LHCN-M2 (cell line): ENCODE data around the gene KCNMA1. TPM values are rescaled to one million over a fixed set of nuclear protein-coding genes. Genes with fewer than 3 reads are reported as not detected.

Experiments
- DNase-seq: peaks from one replicate; pipeline ENCODE4 v3.0.0-alpha.2; 2012; ENCODE audit warnings: low read depth
- total RNA-seq: library from RNA; depleted of rRNA; stranded (reverse); fragments of >200 nt; gene quantifications from 2 replicates; pipeline ENCODE4 v1.2.3, GENCODE V29; 2014

KCNMA1 gene
- total RNA-seq, 1 experiment from 2014 or later: 28.6 TPM

- DNase-seq: peak; percentile 66
These were observed 331.7 kb downstream of the KCNMA1 start for GRCh38 chr10:77305650-77306632.

GRCh38 chr10:77304192-77304591 lies 333.4 kb downstream of the KCNMA1 start:
- DNase-seq: no peak

- peak; percentile 61 for DNase-seq
These were observed 336.3 kb downstream of the KCNMA1 start for GRCh38 chr10:77301305-77301730.

GRCh38 chr10:77300682-77301302 lies 336.8 kb downstream of the KCNMA1 start:
- no peak for DNase-seq

- DNase-seq: no peak
These were observed 338.3 kb downstream of the KCNMA1 start for GRCh38 chr10:77299320-77299719.

GRCh38 chr10:77297393-77297739 lies 340.2 kb downstream of the KCNMA1 start:
- DNase-seq: peak; percentile 85

- DNase-seq: no peak
These were observed 340.8 kb downstream of the KCNMA1 start for GRCh38 chr10:77296534-77297392.

- no peak for DNase-seq
These were observed 343.8 kb downstream of the KCNMA1 start for GRCh38 chr10:77293773-77294172.

GRCh38 chr10:77293347-77293746 lies 344.3 kb downstream of the KCNMA1 start:
- no peak for DNase-seq

- peak; percentile 36 for DNase-seq
These were observed 345.8 kb downstream of the KCNMA1 start for GRCh38 chr10:77291596-77292505.

- DNase-seq: peak; percentile 95
These were observed 347.0 kb downstream of the KCNMA1 start for GRCh38 chr10:77290528-77291155.

- DNase-seq: no peak
These were observed 347.8 kb downstream of the KCNMA1 start for GRCh38 chr10:77289790-77290189.

GRCh38 chr10:77289027-77289501 lies 348.5 kb downstream of the KCNMA1 start:
- no peak for DNase-seq

GRCh38 chr10:77287647-77288120 lies 349.9 kb downstream of the KCNMA1 start:
- no peak for DNase-seq

- DNase-seq: no peak
These were observed 350.8 kb downstream of the KCNMA1 start for GRCh38 chr10:77286531-77287508.

GRCh38 chr10:77285529-77286182 lies 352.0 kb downstream of the KCNMA1 start:
- no peak for DNase-seq

- no peak for DNase-seq
These were observed 352.8 kb downstream of the KCNMA1 start for GRCh38 chr10:77284797-77285196.

- no peak for DNase-seq
These were observed 354.3 kb downstream of the KCNMA1 start for GRCh38 chr10:77283326-77283725.
